Measurements from ENCODE around the gene AURKA.

DNA sequence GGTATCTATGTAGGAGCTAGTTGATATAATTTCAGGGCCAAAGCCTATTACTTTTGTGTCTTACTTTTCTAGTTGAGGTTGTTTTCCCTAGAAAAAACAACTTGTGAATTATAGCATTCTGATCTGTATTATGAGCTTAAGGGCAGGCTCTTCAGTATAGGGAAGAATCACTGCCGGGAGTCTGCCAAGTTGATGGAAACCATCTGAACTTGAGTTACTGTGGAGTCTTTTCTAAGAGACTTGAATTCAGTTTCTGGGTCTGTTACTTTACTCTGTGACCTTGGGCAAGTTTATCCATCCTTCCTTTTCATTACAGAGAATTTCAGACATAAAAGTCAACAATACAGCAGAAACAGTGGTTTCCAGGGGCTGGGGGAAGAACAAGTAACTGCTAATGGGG is 17.9 kb upstream of the AURKA start:
- TF ChIP-seq CTCF (IDR thresholded peaks at IDR 0.05), result no peak
- TF ChIP-seq REST (IDR thresholded peaks at IDR 0.05; ENCODE audit: insufficient read depth in 1 of 2, low read depth in 2 of 2, low read length in 1 of 2), result no peak
- no peak for TF ChIP-seq TCF7L2 (IDR thresholded peaks at IDR 0.05; ENCODE audit: low read depth, low read length)
- TF ChIP-seq POLR2AphosphoS5 (IDR thresholded peaks at IDR 0.05; ENCODE audit: low read depth, low read length), result no peak
- no peak for TF ChIP-seq SIN3A (IDR thresholded peaks at IDR 0.05; ENCODE audit: borderline replicate concordance, insufficient read depth, low read depth, low read length)

All from Panc1 (cell line).